MCF 10A (cell line): ENCODE measurements around the gene TTC39B. TPM values are rescaled to one million over a fixed set of nuclear protein-coding genes. Genes with fewer than 3 reads are reported as not detected.

Experiments
- BruUV-seq: library from RNA; stranded (reverse); fragments of 400-500 nt; replicated peaks from 2 replicates; lab custom pipeline; 2021; lab: Mats Ljungman, UMichigan
- CTCF ChIA-PET: fragments of 300-600 bp; sonication (Branson Sonifier 250); formaldehyde crosslinking; extraction: SDS; loops from one replicate; lab custom pipeline; 2021; ENCODE audit warnings: antibody characterized with exemption, inconsistent platforms; lab: Yijun Ruan, JAX
- POLR2A ChIA-PET: fragments of 300-600, 350-650 bp; sonication (Branson Sonifier 250); formaldehyde crosslinking; extraction: SDS; loops from one replicate; lab custom pipeline; 2020; ENCODE audit warnings: antibody characterized with exemption, inconsistent platforms; lab: Yijun Ruan, JAX
- DNase-seq: peaks from one replicate; pipeline ENCODE4 v3.0.0-alpha.2; 2018; ENCODE audit not compliant: unreplicated experiment
- H3K27ac Mint-ChIP-seq: one replicate; pipeline ENCODE4 v1.8.0; 2022; ENCODE audit warnings: mild to moderate bottlenecking, low read depth, mixed read lengths; ENCODE audit not compliant: unreplicated experiment
- H3K27me3 Mint-ChIP-seq: one replicate; pipeline ENCODE4 v1.8.0; 2022; ENCODE audit warnings: mixed read lengths; ENCODE audit not compliant: insufficient read depth, unreplicated experiment
- H3K36me3 Mint-ChIP-seq: one replicate; pipeline ENCODE4 v1.8.0; 2022; ENCODE audit warnings: mild to moderate bottlenecking, moderate library complexity, mixed read lengths; ENCODE audit not compliant: insufficient read depth, unreplicated experiment
- H3K4me1 Mint-ChIP-seq: one replicate; pipeline ENCODE4 v1.8.0; 2022; ENCODE audit warnings: mixed read lengths; ENCODE audit not compliant: insufficient read depth, unreplicated experiment
- H3K4me3 Mint-ChIP-seq: one replicate; pipeline ENCODE4 v1.8.0; 2022; ENCODE audit warnings: mild to moderate bottlenecking, moderate library complexity, mixed read lengths; ENCODE audit not compliant: unreplicated experiment
- H3K9me3 Mint-ChIP-seq: one replicate; pipeline ENCODE4 v1.8.0; 2022; ENCODE audit warnings: mixed read lengths; ENCODE audit not compliant: unreplicated experiment
- intact Hi-C: fragments of 100-400 bp; cut with micrococcal nuclease; formaldehyde crosslinking; loops from 2 replicates; pipeline ENCODE4 v1.14.1; 2022
- total RNA-seq: library from RNA; stranded (reverse); gene quantifications from 2 replicates; pipeline ENCODE4 v1.2.3, GENCODE V29; 2022
- TF ChIP-seq, protein P1 (sequence below): fragments of 200-600 bp; IDR thresholded peaks from one replicate; pipeline ENCODE4 v1.8.0; 2022; ENCODE audit warnings: antibody characterized with exemption, mild to moderate bottlenecking; ENCODE audit not compliant: unreplicated experiment

Gene TTC39B
- total RNA-seq, 1 experiment from 2014 or later: 22.8 TPM

DNA sequence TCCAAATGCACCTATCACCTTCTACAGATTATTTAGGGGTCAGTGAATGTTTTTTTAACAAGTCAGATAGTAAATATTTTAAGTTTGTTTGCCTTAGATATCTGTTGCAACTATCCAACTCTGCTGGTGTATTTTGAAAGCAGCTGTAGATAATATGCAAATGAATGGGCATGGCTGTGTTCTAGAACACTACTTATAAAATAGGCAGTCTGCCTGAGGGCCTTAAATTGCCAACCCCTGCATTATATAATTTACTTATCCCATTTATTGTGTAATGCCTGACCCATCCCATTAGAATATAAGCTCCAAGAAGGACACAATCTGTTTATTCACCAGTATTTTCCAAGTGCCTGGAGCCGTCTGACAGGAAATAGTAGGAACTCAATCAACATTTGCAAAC is 149.0 kb downstream of the TTC39B start:
- Mint-ChIP-seq H3K27ac (no peak overlapping the region), H3K4me1 (peaks cover 21% of the 10 kb centered on the region), H3K27me3 (no peaks in the 10 kb centered on the region), H3K36me3 (no peaks in the 10 kb centered on the region), H3K9me3 (no peaks in the 10 kb centered on the region), H3K4me3 (no peak overlapping the region)
- CTCF ChIA-PET: interaction anchor here (1.5 kb wide), 1 partner anchor 16 kb away, joined by 5 read pairs; no protein-coding TSS in a partner anchor
- TF ChIP-seq, protein P1, sequence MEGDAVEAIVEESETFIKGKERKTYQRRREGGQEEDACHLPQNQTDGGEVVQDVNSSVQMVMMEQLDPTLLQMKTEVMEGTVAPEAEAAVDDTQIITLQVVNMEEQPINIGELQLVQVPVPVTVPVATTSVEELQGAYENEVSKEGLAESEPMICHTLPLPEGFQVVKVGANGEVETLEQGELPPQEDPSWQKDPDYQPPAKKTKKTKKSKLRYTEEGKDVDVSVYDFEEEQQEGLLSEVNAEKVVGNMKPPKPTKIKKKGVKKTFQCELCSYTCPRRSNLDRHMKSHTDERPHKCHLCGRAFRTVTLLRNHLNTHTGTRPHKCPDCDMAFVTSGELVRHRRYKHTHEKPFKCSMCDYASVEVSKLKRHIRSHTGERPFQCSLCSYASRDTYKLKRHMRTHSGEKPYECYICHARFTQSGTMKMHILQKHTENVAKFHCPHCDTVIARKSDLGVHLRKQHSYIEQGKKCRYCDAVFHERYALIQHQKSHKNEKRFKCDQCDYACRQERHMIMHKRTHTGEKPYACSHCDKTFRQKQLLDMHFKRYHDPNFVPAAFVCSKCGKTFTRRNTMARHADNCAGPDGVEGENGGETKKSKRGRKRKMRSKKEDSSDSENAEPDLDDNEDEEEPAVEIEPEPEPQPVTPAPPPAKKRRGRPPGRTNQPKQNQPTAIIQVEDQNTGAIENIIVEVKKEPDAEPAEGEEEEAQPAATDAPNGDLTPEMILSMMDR: no peak
- no peak for DNase-seq
- BruUV-seq: no TSS peak
- intact Hi-C loops: no loop called here
- POLR2A ChIA-PET: interaction anchor here (1.4 kb wide), 1 partner anchor 9 kb away, joined by 5 read pairs; no protein-coding TSS in a partner anchor

DNA sequence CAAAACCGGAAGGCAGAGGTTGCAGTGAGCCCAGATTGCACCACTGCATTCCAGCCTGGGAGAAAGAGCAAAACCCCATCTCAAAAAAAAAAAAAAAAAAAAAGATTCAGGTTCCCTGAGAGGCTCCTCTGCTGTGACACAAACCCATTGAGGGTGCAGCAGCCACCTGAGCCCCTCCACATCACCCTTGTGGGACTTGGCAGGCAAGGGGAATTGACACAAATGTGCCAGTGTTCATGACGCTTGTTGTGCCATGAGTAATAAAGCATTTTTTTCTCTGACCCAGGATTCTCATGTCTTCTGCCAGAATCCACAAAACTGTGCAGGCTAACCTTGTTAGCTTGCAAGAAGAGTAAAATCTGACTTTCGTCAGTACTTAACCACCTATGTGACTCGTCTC is 149.6 kb downstream of the TTC39B start:
- DNase-seq: peak; percentile 75
- Mint-ChIP-seq H3K9me3 (no peaks in the 10 kb centered on the region), H3K27ac (no peak overlapping the region), H3K27me3 (no peaks in the 10 kb centered on the region), H3K4me3 (no peak overlapping the region), H3K4me1 (peaks cover 21% of the 10 kb centered on the region), H3K36me3 (no peaks in the 10 kb centered on the region)
- intact Hi-C loops: no loop called here
- ChIA-PET POLR2A (interaction anchor here (1.4 kb wide), 1 partner anchor 8 kb away, joined by 5 read pairs; no protein-coding TSS in a partner anchor), CTCF (interaction anchor here (0.6 to 1.5 kb wide), 3 partner anchors 9 to 21 kb away, joined by 5 to 9 read pairs (median 5); no protein-coding TSS in a partner anchor)
- no TSS peak for BruUV-seq
- TF ChIP-seq, protein P1: no peak

DNA sequence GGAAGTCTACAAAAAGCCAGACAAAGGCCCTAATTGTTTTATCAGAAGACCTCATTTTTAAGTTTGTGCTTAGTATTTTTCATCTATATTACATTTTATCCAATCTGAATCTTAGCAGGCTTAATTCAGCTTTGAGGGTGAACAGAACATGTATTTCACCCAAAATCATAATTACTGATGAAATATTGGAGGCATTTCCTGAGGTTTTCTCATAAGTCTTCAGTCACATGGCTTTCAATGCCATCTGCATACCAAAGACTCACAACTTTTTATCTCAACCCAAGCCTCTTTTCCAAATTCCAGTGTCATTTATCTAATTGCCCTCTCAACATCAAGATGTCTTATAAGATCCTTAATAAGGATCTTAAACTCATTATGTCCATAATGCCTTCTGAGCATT is 150.8 kb downstream of the TTC39B start:
- Mint-ChIP-seq H3K9me3 (no peaks in the 10 kb centered on the region), H3K27ac (no peak overlapping the region), H3K27me3 (no peaks in the 10 kb centered on the region), H3K4me3 (no peak overlapping the region), H3K4me1 (peaks cover 21% of the 10 kb centered on the region), H3K36me3 (no peaks in the 10 kb centered on the region)
- TF ChIP-seq, protein P1: no peak
- ChIA-PET POLR2A (no interaction called here), CTCF (interaction anchor here (1.2 kb wide), 1 partner anchor 12 kb away, joined by 5 read pairs; no protein-coding TSS in a partner anchor)
- intact Hi-C loops: no loop called here
- BruUV-seq: no TSS peak
- no peak for DNase-seq

DNA sequence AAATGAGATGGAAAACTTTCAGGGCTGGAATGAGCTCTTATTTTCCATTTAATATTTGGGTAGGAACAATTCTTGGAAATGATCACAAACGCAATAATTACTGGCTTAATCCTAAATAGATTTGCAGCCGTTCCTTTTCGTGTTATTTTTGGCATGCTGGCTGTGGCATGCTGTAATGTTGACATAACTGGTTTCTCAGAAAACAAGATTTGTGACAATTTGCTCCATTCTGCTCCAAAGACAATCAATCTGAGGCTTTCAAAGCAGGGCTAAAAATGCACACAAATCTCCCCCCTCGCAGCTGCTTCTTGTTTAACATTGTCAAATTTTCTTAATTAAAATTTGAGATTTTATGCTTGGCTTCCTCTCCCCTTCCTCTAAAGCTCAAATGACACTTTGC is 151.2 kb downstream of the TTC39B start:
- ChIA-PET CTCF (interaction anchor here (1.2 kb wide), 1 partner anchor 12 kb away, joined by 5 read pairs; no protein-coding TSS in a partner anchor), POLR2A (no interaction called here)
- Mint-ChIP-seq H3K27me3 (no peaks in the 10 kb centered on the region), H3K27ac (no peak overlapping the region), H3K9me3 (no peaks in the 10 kb centered on the region), H3K4me3 (no peak overlapping the region), H3K4me1 (peaks cover 21% of the 10 kb centered on the region), H3K36me3 (no peaks in the 10 kb centered on the region)
- TF ChIP-seq, protein P1: no peak
- intact Hi-C loops: no loop called here
- BruUV-seq: no TSS peak
- DNase-seq: peak; percentile 53
